HG03045 (cell line): Measurements from ENCODE around the gene C6orf15.

Experiments used
- ATAC-seq: cut with Tn5 transposase; IDR thresholded peaks from one replicate; pipeline ENCODE4 v1.9.1; 2021; ENCODE audit warnings: mild to moderate bottlenecking, moderate library complexity; ENCODE audit not compliant: unreplicated experiment

Gene C6orf15

DNA sequence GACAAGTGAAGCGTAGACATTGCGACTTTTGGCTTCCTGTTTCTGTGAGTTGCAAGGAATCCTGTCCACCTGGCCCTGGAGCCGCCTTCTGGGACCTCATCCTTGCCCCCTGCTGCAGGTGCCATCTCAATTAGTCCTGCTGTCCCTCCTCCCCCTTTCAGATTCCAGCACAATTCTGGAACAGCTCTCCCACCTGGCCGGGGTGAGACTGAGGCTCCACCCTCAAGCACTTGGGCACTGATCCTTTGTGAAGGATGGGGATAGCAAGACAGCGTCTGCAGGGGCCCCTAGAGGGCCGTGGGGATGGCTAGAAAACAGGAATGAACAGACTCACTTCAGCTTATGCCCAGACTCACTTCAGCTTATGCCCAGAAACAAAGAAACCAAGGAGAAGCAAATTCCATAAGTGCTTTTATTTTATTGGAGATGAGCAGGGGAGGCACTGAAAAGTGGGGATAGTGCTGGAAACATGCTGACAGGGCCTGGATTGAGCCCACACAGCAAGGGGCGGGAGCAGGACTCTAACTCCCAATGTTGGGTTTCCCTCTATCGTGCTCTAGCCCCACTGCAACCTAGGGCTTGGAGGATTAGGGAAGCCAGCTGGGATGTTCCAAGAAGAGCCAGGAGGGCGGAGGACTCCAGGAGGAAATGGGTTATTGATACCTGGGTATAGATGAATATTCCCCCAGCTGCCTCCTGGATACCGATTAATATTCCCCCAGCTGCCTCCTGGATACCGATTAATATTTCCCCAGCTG, 1.4 kb downstream of the C6orf15 start:
- ATAC-seq = no peak

GRCh38 chr6:31107052-31107451, 5.3 kb downstream of the C6orf15 start:
- no peak for ATAC-seq

GRCh38 chr6:31103136-31103535, 9.2 kb downstream of the C6orf15 start:
- ATAC-seq = no peak

- ATAC-seq = no peak
Observed at GRCh38 chr6:31098449-31098938, 13.9 kb downstream of the C6orf15 start.

DNA sequence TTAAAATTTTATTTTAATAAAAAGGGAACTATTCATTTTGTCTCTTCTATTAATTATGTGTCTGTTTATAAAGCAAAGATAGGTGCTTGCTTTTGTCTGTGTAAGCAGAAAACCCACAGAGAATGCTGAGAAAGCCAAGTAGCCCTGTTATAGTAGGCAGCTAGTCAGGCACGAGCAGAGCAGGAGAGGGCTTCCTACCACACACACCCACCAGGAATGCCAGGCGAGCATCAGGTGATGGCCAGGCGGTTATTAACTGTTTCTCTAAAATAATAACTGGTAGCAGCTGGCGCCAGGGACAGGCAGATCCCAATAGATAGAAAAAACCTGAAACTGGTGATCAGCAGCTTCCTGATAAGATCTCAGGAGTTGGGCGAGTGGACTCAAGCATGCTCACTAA, 15.7 kb downstream of the C6orf15 start:
- no peak for ATAC-seq

DNA sequence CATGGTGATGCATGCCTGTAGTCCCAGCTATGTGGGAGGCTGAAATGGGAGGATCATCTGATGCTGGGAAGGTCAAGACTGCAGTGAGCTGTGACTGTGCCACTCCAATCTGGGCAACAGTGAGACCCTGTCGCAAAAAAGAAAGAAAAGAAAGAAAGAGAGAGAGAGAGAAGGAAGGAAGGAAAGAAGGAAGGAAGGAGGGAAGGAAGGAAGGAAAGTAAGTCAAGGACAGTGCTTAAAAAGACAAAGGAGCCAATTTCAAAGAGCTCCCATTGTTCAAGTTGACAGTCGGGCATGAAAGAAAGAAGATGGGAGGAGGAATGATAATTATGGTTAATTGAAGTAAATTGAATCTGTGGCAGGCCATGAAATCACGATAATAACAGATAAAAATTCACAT, 16.2 kb downstream of the C6orf15 start:
- ATAC-seq = no peak

DNA sequence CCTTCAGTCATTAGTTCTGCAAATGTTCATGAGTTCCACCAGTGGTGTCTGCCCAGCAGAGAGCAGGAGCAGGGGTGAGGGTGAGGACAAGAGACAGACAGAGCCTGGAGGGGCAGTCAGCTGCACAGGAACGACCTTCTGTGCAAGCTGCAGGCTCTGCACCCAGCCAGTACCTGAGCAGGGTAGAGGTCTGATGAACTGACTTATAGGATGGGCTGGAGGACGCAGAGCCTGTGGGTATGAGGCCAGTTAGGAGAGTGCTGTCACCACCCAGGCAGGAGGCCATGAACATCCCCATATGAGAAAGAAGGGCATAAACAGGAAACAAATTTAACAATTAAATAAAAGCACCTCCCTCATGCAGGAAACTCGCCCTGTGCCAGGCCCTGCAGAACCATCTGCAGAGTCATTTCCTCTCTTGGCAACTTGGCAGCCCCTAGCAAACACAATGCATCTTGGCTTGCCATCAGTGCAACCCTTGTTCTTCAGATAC, 17.9 kb downstream of the C6orf15 start:
- ATAC-seq = no peak

- ATAC-seq = no peak
Observed at GRCh38 chr6:31092769-31093505, 19.4 kb downstream of the C6orf15 start.

DNA sequence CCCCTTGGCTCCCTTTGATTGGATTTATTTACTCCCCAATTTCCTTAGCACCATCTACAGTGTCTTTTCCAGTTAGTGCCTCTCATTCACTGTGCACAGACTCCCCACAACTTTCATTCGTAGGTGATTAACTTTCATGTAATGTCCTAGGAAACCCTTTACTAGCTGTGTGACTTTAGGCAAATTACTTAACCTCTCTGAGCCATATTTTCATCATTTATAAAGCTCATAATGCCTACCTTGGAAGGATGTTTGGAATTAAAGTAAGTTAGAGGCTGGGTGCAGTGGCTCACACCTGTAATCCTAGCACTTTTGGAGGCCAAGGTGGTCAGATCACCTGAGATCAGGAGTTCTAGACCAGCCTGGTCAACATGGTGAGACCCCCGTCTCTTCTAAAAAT, 20.1 kb downstream of the C6orf15 start:
- no peak for ATAC-seq

DNA sequence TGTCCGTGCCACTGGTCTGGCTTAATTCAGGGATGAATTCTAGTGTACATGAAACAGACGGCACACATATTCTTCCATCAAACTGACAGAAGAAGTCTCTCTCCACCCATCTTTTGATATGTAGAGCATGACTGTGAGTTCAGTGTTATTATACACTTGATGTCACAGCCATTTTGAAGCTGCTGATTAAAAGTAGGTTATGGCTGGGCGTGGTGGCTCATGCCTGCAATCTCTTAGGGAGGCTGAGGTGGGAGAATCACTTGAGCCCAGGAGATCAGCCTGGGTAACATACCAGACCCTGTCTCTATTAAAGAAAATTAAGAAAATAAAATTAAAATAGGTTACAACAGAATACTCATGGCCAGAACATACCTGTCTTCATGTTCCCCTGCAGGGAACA, 20.7 kb downstream of the C6orf15 start:
- ATAC-seq = no peak

DNA sequence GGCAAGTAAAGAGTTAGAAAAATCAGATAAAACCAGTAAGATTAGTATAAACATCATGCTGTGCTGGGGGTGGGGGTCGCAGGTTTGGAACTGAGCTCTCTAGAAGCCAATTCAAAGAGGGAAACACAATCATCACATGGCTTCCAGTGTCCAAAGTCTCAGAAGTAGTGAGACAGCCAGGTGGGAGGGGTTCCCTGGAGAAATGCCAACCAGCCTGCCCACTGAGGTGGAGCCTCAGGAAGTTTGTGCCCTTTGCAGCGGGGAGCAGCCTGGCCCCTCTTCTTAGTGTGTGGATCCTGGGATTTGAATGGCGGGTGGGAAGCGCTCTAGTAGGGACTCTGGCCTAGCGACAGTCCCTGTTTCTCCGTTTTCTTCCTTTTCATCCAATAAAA, 21.4 kb downstream of the C6orf15 start:
- ATAC-seq = no peak

GRCh38 chr6:31090275-31090972, 22.0 kb downstream of the C6orf15 start:
- no peak for ATAC-seq

- no peak for ATAC-seq
Observed at GRCh38 chr6:31087494-31088089, 24.8 kb downstream of the C6orf15 start.

DNA sequence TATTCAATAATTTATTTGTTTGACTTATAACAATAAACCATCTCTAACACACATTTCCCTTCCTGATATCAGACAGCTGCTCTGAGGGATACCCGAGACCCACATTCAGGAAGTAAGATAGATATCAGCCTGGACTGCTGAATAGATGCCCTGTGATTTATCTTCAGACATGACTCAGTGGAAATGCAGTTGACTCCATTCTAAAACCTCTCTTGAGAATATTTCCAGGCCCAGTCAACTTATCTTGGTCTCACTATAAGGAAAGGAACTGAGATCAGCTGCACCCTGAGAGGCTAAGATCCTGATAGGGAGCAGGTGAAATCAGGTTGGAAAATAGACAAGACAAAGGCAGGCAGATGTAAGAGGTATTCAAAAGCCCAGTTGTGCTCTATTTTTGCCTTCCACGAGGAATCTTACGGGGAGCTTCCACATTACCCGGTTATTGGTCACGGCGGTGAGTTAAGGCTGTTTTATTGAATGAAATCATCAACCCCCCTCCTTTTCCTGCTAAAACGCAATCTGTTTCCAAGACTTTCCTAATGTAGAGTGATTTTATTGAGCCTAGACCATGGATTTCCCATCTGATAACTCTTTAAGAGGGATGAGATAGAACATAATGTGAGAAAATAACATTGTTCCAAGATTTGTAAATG, 25.5 kb downstream of the C6orf15 start:
- ATAC-seq = no peak

GRCh38 chr6:31083742-31084354, 28.5 kb downstream of the C6orf15 start:
- ATAC-seq = no peak

DNA sequence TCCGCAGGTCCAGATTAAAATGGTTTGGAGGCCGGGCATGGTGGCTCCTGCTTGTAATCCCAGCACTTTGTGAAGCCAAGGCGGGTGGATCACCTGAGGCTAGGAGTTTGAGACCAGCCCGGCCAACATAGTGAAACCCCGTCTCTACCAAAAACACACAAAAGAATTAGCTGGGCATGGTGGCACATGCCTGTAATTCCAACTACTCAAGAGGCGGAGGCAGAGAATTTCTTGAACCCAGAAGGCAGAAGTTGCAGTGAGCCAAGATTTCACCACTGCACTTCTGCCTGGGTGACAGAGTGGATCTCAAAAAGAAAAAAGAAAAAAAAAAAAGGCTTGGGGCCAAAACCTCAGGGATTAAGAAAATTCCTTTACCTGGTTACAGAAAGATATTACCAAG, 30.5 kb downstream of the C6orf15 start:
- ATAC-seq = no peak

GRCh38 chr6:31079656-31080261, 32.6 kb downstream of the C6orf15 start:
- ATAC-seq = no peak

- no peak for ATAC-seq
Observed at GRCh38 chr6:31076611-31077010, 35.8 kb downstream of the C6orf15 start.

DNA sequence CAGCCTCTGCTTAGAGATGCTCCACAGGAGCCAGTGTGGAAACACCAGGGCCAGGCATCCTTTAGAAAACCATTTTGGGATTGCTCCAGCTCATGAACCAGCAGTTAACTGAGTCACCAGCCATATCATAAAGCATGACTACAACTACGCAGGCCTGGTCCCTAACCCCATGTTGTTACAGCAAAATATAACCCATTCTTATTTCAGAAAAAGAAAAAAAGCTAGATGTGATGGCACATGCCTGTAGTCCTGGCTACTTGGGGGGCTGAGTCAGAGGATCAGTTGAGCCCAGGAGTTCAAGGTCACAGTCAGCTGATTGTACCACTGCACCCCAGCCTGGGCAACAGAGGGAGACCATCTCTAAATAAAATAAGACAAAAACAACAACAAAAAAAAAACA, 36.8 kb downstream of the C6orf15 start:
- no peak for ATAC-seq

DNA sequence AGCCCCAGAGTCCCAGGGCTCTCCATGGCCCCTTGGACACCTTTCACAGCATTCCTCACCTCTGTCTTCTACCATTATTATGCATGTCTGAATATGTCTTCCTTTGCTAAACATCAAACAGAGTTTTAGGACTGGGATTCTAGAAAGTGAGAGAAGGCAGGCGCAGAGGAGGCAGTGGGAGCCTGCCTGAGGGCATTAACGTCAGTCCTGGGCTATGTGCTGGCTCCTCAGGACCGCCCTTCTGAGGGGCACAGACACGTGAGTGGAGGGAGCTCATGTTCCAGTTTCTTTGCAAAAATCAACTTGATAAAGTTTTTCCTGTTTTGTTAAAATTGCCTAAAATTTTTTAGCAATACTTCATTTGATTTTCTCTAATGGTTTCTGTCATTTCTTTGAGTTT, 38.0 kb downstream of the C6orf15 start:
- no peak for ATAC-seq
